ENCODE data around the gene GUK1.

Gene GUK1

GRCh38 chr1:228147768-228148167, 7.7 kb downstream of the GUK1 start:
- no peak for DNase-seq (ENCODE audit: low read depth)
- no peak for TF ChIP-seq CTCF (conservative IDR thresholded peaks at IDR 0.05; ENCODE audit: low read length)
- no peak overlapping the region for H3K4me3 ChIP-seq (ENCODE audit: low read length)

GRCh38 chr1:228148196-228148861, 8.2 kb downstream of the GUK1 start:
- DNase-seq (ENCODE audit: low read depth), result peak; percentile 20
- TF ChIP-seq CTCF (conservative IDR thresholded peaks at IDR 0.05; ENCODE audit: low read length), result no peak
- no peak overlapping the region for H3K4me3 ChIP-seq (ENCODE audit: low read length)

- no peak overlapping the region for H3K4me3 ChIP-seq (ENCODE audit: low read length)
- no peak for TF ChIP-seq CTCF (conservative IDR thresholded peaks at IDR 0.05; ENCODE audit: low read length)
- no peak for DNase-seq (ENCODE audit: low read depth)
These were observed 8.9 kb downstream of the GUK1 start for GRCh38 chr1:228148935-228149405.

- TF ChIP-seq CTCF (conservative IDR thresholded peaks at IDR 0.05; ENCODE audit: low read length), result no peak
- peak; percentile 31 for DNase-seq (ENCODE audit: low read depth)
- peak within 1 kb of the TSS; percentile 20 for H3K4me3 ChIP-seq (ENCODE audit: low read length)
These were observed 9.5 kb downstream of the GUK1 start, which contains the start of gene GJC2 for GRCh38 chr1:228149406-228150119. Gene GJC2 (plus strand): TSS chr1:228149930. CDS start chr1:228157759, 7,829 bp downstream.

GRCh38 chr1:228150120-228150460, 10.0 kb downstream of the GUK1 start:
- DNase-seq (ENCODE audit: low read depth), result no peak
- TF ChIP-seq CTCF (conservative IDR thresholded peaks at IDR 0.05; ENCODE audit: low read length), result no peak
- H3K4me3 ChIP-seq (ENCODE audit: low read length), result peak overlapping the region; percentile 20; the same call in 1 of the 2 replicates

GRCh38 chr1:228150461-228151179, 10.5 kb downstream of the GUK1 start:
- DNase-seq (ENCODE audit: low read depth), result peak; percentile 86
- peak overlapping the region; percentile 12; the same call in 1 of the 2 replicates for H3K4me3 ChIP-seq (ENCODE audit: low read length)
- no peak for TF ChIP-seq CTCF (conservative IDR thresholded peaks at IDR 0.05; ENCODE audit: low read length)
